HepG2 (cell line): ENCODE data around the gene KIF25. TPM values are rescaled to one million over a fixed set of nuclear protein-coding genes. Genes with fewer than 3 reads are reported as not detected.

Experiments
- ATAC-seq: fragments of 200-7000 bp; cut with Tn5 transposase; 3 replicates; pipeline ENCODE4 v1.9.1; 2020; ENCODE audit warnings: mild to moderate bottlenecking, moderate library complexity
- BruUV-seq: library from RNA; stranded (reverse); fragments of 400-500 nt; replicated peaks from 2 replicates; lab custom pipeline; 2021; lab: Mats Ljungman, UMichigan
- CTCF ChIA-PET: fragments of 300-600 bp; formaldehyde crosslinking; extraction: SDS; loops from one replicate; lab custom pipeline; 2021; ENCODE audit warnings: low total read pairs, inconsistent platforms, low intra/inter-chr PET ratio; lab: Yijun Ruan, JAX
- POLR2A ChIA-PET: fragments of 350-600 bp; sonication (Branson Sonifier 250); formaldehyde crosslinking; loops from one replicate; lab custom pipeline; 2020; ENCODE audit warnings: antibody characterized with exemption, inconsistent platforms; lab: Yijun Ruan, JAX
- DNase-seq: peaks from one replicate; pipeline ENCODE4 v3.0.0-alpha.2; 2015; ENCODE audit warnings: low spot score
- FAIRE-seq: peaks from 3 replicates; lab custom pipeline; 2011; peaks lifted over from hg19 to GRCh38; lab: Jason Lieb, UNC
- H2AFZ ChIP-seq: one replicate; pipeline ENCODE4 v1.6.1; 2011; ENCODE audit warnings: low read length, inconsistent platforms
- H3K27ac ChIP-seq: fragments of 300-600 bp; 3 replicates; pipeline ENCODE4 v1.8.0; 2011; ENCODE audit warnings: mixed run types, mild to moderate bottlenecking, mixed read lengths, low read length, inconsistent platforms; ENCODE audit not compliant: insufficient read depth; ENCODE audit errors: extremely low read length
- H3K27me3 ChIP-seq, 2 experiments: fragments of 200-600 bp in 1 of 2; 2 replicates in 1 of 2; 3 replicates in 1 of 2; pipeline versions ENCODE4 v1.6.0 to v1.8.0; 2011; ENCODE audit warnings: low read length in 2 of 2, mild to moderate bottlenecking in 2 of 2, moderate library complexity in 2 of 2, inconsistent platforms in 1 of 2; ENCODE audit not compliant: insufficient read depth in 2 of 2, control insufficient read depth in 1 of 2
- H3K36me3 ChIP-seq, 2 experiments: fragments of 200-600 bp in 1 of 2; replicated peaks in 1 of 2; 2 replicates in 1 of 2; 3 replicates in 1 of 2; pipeline versions ENCODE4 v1.5.1 to v1.8.0; 2011; ENCODE audit warnings: low read length in 2 of 2, inconsistent platforms in 1 of 2; ENCODE audit not compliant: insufficient read depth in 2 of 2, control insufficient read depth in 1 of 2
- H3K4me1 ChIP-seq: 2 replicates; pipeline ENCODE4 v1.5.1; 2012; ENCODE audit warnings: low read length, inconsistent platforms; ENCODE audit not compliant: insufficient read depth
- H3K4me2 ChIP-seq: 2 replicates; pipeline ENCODE4 v1.6.0; 2011; ENCODE audit warnings: low read depth, low read length, inconsistent platforms
- H3K4me3 ChIP-seq, 3 experiments: fragments of 200-600 bp in 1 of 3; sonication (generic), shearing (Covaris generic) in 1 of 3; replicated peaks in 1 of 3; 2 replicates each; pipeline ENCODE4 v1.5.1; 2011 to 2016; ENCODE audit warnings: low read length in 3 of 3, inconsistent platforms in 2 of 3, low read depth in 2 of 3, mild to moderate bottlenecking in 2 of 3, control low read depth in 1 of 3, mixed read lengths in 1 of 3; ENCODE audit not compliant: insufficient read depth in 1 of 3
- H3K79me2 ChIP-seq: one replicate; pipeline ENCODE4 v1.6.1; 2011; ENCODE audit warnings: low read length, inconsistent platforms; ENCODE audit not compliant: insufficient read depth
- H3K9ac ChIP-seq: 2 replicates; pipeline ENCODE4 v1.6.0; 2011; ENCODE audit warnings: mild to moderate bottlenecking, low read depth, low read length, inconsistent platforms; ENCODE audit not compliant: insufficient read depth
- H3K9me3 ChIP-seq: 2 replicates; pipeline ENCODE4 v1.5.1; 2012; ENCODE audit warnings: mild to moderate bottlenecking, low read length
- H4K20me1 ChIP-seq: 2 replicates; pipeline ENCODE4 v1.6.0; 2011; ENCODE audit warnings: inconsistent platforms, mild to moderate bottlenecking, low read length, moderate library complexity; ENCODE audit not compliant: insufficient read depth
- AKAP8 ChIP-seq: sonication (generic); formaldehyde crosslinking; IDR thresholded peaks from 2 replicates; pipeline ENCODE4 v1.5.1; 2020; ENCODE audit warnings: mild to moderate bottlenecking, missing genetic modification reagents
- BCL6 ChIP-seq: IDR thresholded peaks from 2 replicates; pipeline ENCODE4 v1.6.1; 2016; ENCODE audit warnings: missing genetic modification reagents, missing compliant biosample characterization
- DNMT3B ChIP-seq: conservative IDR thresholded peaks from 2 replicates; pipeline ENCODE4 v1.6.1; 2016; ENCODE audit warnings: missing biosample characterization, control low read depth
- ELF4 ChIP-seq: sonication (generic); formaldehyde crosslinking; IDR thresholded peaks from 2 replicates; pipeline ENCODE4 v1.5.0; 2020; ENCODE audit warnings: missing genetic modification reagents, mild to moderate bottlenecking, moderate library complexity, borderline replicate concordance
- ETV5 ChIP-seq: IDR thresholded peaks from 2 replicates; pipeline ENCODE4 v1.6.1; 2018; ENCODE audit warnings: missing biosample characterization, missing genetic modification reagents, inconsistent platforms, borderline replicate concordance
- FOXK1 ChIP-seq: sonication (generic); formaldehyde crosslinking; IDR thresholded peaks from 2 replicates; pipeline ENCODE4 v1.4.0; 2020; ENCODE audit warnings: low read depth, missing genetic modification reagents, borderline replicate concordance
- HBP1 ChIP-seq: IDR thresholded peaks from 2 replicates; pipeline ENCODE4 v1.6.1; 2016; ENCODE audit warnings: low read depth, control low read depth
- PAWR ChIP-seq: sonication (generic); formaldehyde crosslinking; IDR thresholded peaks from 2 replicates; pipeline ENCODE4 v1.4.0; 2020; ENCODE audit warnings: missing genetic modification reagents, mild to moderate bottlenecking, borderline replicate concordance
- SP2 ChIP-seq: sonication (generic); formaldehyde crosslinking; IDR thresholded peaks from 2 replicates; pipeline ENCODE4 v1.5.1; 2020; ENCODE audit warnings: mild to moderate bottlenecking, missing genetic modification reagents
- TBP ChIP-seq: sonication (generic); formaldehyde crosslinking; IDR thresholded peaks from 2 replicates; pipeline ENCODE4 v1.5.0; 2020; ENCODE audit warnings: missing genetic modification reagents
- YEATS4 ChIP-seq: sonication (generic); formaldehyde crosslinking; IDR thresholded peaks from 2 replicates; pipeline ENCODE4 v1.4.0; 2020; ENCODE audit warnings: missing genetic modification reagents, borderline replicate concordance
- ZNF468 ChIP-seq: sonication (generic); formaldehyde crosslinking; IDR thresholded peaks from 2 replicates; pipeline ENCODE4 v1.8.0; 2022; ENCODE audit warnings: mild to moderate bottlenecking, moderate library complexity, missing genetic modification reagents
- ZNF691 ChIP-seq: sonication (generic); formaldehyde crosslinking; IDR thresholded peaks from 2 replicates; pipeline ENCODE4 v1.4.0; 2020; ENCODE audit warnings: missing genetic modification reagents, low read depth, mild to moderate bottlenecking, borderline replicate concordance
- ZNF720 ChIP-seq: sonication (generic); formaldehyde crosslinking; IDR thresholded peaks from 2 replicates; pipeline ENCODE4 v1.4.0; 2020; ENCODE audit warnings: missing genetic modification reagents
- ZSCAN30 ChIP-seq: sonication (generic); formaldehyde crosslinking; IDR thresholded peaks from 2 replicates; pipeline ENCODE4 v1.5.0; 2020; ENCODE audit warnings: mild to moderate bottlenecking, missing genetic modification reagents
- WGBS: methylation state at CpG from one replicate; pipeline ENCODE4 v1.1.6; 2017; ENCODE audit warnings: low lambda C conversion rate; 5-methylcytosine and 5-hydroxymethylcytosine counted together
- in situ Hi-C: cut with HindIII; loops from 2 replicates; pipeline ENCODE4 v1.10.0; 2017; ENCODE audit warnings: low pct_unique_long_range_greater_than_20kb; ENCODE audit not compliant: extremely low pct_ligation_motif_present
- intact Hi-C: fragments of 100-400 bp; cut with micrococcal nuclease; formaldehyde crosslinking; loops from one replicate; pipeline ENCODE4 v1.10.0; 2022; ENCODE audit not compliant: unreplicated experiment
- polyA plus RNA-seq, 8 experiments: library from polyadenylated mRNA; depleted of rRNA in 3 of 8; stranded (reverse) in 7 of 8; unstranded in 1 of 8; fragments of >200 nt; fragmentation: Illumina TruSeq in 4 of 8; extraction: Trizol in 4 of 8; gene quantifications; 2 replicates each; pipeline versions ENCODE4 v1.2.1 to v1.2.3, GENCODE V29; 2011 to 2016; ENCODE audit warnings: low read depth in 4 of 8, missing spikeins in 1 of 8, mixed read lengths in 1 of 8; ENCODE audit not compliant: insufficient read depth in 1 of 8
- total RNA-seq, 5 experiments: library from RNA; depleted of rRNA; stranded (reverse); fragments of >200 nt; fragmentation: Illumina TruSeq; extraction: Trizol; gene quantifications; 2 replicates each; pipeline ENCODE4 v1.2.3, GENCODE V29; 2016; ENCODE audit warnings: low read depth in 1 of 5
- TF ChIP-seq, protein P1 (sequence below): sonication (generic); formaldehyde crosslinking; IDR thresholded peaks from 2 replicates; pipeline ENCODE4 v1.4.0; 2020; ENCODE audit warnings: mild to moderate bottlenecking, missing genetic modification reagents

KIF25 gene
- total and polyA plus RNA-seq, 2 of the 13 experiments (the other 11 are each of a cell fraction or from before 2014, with no cell fraction given), result not detected

DNA sequence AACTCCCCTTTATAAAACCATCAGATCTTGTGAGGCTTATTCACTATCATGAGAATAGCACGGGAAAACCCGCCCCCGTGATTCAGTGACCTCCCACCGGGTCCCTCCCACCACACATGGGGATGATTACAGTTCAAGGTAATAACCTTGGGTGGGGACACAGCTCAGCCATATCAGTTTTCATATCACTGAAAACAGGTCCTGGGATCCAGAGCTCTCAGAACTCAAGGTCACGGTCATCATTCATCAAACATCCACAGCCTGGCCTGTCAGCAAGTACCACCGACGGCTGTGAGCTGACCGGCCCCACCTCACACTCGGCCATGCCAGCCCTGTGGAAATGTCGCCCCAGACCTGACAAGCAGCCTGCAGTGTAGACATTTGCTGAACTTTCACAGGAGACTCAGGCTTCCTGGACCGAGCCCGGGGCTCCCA, 95.6 kb downstream of the KIF25 start:
- no peaks in the 10 kb centered on the region for H3K9me3 ChIP-seq
- no peak overlapping the region for H2AFZ ChIP-seq
- H3K4me3 ChIP-seq, result no peak overlapping the region
- H3K9ac ChIP-seq, result no peak overlapping the region
- in situ Hi-C loops, result no loop called here
- CTCF ChIA-PET, result no interaction called here
- intact Hi-C loops, result no loop called here
- no peaks in the 10 kb centered on the region for H4K20me1 ChIP-seq
- DNase-seq (peak; percentile 69), FAIRE-seq (no peak), ATAC-seq (peak; percentile 21)
- H3K36me3 ChIP-seq, result no peaks in the 10 kb centered on the region
- no TSS peak for BruUV-seq
- POLR2A ChIA-PET, result no interaction called here
- H3K4me1 ChIP-seq, result peaks cover 27% of the 10 kb centered on the region
- H3K79me2 ChIP-seq, result no peaks in the 10 kb centered on the region
- no peak overlapping the region for H3K4me2 ChIP-seq
- no peak overlapping the region for H3K27ac ChIP-seq
- 17% methylated on average over 10 of the region's 12 CpGs for WGBS
- H3K27me3 ChIP-seq, result peaks cover 7 to 68% of the 10 kb centered on the region in 2 experiments; a peak in 4 of 5 replicates
- no peak for TF ChIP-seq ELF4 (CRISPR knock-in tag)
- TF ChIP-seq ZSCAN30 (CRISPR knock-in tag), result no peak
- TF ChIP-seq DNMT3B (CRISPR knock-in tag), result no peak
- TF ChIP-seq ZNF468 (CRISPR knock-in tag), result no peak
- no peak for TF ChIP-seq PAWR (CRISPR knock-in tag)
- TF ChIP-seq HBP1, result no peak
- no peak for TF ChIP-seq ZNF720 (CRISPR knock-in tag)
- TF ChIP-seq SP2 (CRISPR knock-in tag), result no peak
- no peak for TF ChIP-seq ETV5 (CRISPR knock-in tag)
- TF ChIP-seq AKAP8 (CRISPR knock-in tag), result no peak
- no peak for TF ChIP-seq ZNF691 (CRISPR knock-in tag)
- TF ChIP-seq, protein P1, sequence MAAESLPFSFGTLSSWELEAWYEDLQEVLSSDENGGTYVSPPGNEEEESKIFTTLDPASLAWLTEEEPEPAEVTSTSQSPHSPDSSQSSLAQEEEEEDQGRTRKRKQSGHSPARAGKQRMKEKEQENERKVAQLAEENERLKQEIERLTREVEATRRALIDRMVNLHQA (CRISPR knock-in tag), result no peak
- no peak for TF ChIP-seq FOXK1
- no peak for TF ChIP-seq YEATS4 (CRISPR knock-in tag)
- peak; percentile 68 for TF ChIP-seq BCL6
- no peak for TF ChIP-seq TBP
